Measurements from ENCODE around the gene PDE4B.

GRCh38 chr1:66266756-66267155 lies 474.1 kb downstream of the PDE4B start:
- TF ChIP-seq CTCF (IDR thresholded peaks at IDR 0.05): no peak
- TF ChIP-seq POLR2A (IDR thresholded peaks at IDR 0.05): no peak

Data from lower leg skin (tissue), 3 donors.